ENCODE measurements around the gene NPNT.

The NPNT gene

DNA sequence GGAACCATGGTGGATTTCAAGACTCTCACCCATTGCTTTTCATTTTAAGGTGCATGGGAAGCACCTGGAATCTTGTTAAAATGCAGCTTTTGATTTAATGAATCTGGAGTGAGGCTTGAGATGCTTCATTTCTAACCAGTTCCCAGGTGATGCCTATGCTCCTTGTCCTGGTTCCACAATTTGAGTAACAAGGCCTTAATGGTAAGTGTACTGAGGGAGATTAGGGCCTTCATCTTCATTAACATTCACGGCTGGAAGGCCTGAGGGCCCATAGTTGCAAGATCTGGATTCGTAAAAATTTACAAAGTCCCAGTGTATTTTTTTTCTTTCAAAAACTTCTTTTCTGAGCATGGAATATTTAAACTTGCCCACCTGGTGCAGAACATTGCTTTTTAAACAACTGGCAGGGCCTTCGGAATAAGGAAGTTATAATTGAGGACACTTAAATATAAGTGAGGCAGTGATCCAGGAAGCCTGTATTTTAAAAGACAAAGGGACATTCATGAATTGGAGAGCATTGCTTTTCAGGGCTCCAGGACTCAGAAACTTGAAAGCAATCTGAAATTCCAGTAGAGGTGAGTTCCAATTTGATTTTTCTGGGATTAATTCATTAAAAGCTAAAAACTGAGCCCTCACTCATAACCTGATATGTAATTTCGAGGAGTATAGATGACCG, 77.8 kb downstream of the NPNT start:
- no peak for DNase-seq

DNA sequence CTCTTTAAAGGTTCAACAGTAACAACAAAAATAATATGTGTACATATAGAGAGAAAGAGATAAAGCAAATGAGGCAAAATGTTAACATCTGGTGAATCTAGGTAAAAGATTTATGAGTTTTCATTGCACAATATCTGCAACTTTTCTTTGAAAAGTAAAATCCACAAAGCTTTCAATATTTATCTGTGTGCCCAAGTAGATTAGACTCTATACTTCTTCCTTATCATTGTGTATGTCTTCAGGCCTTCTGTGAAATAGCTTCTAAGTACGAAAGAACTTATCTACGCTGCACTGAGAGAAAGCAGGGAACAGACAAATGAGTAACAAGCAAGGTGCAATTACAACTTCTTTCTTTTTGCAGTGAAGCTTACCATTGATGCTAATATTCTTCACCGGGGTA, 81.6 kb downstream of the NPNT start:
- no peak for DNase-seq

DNA sequence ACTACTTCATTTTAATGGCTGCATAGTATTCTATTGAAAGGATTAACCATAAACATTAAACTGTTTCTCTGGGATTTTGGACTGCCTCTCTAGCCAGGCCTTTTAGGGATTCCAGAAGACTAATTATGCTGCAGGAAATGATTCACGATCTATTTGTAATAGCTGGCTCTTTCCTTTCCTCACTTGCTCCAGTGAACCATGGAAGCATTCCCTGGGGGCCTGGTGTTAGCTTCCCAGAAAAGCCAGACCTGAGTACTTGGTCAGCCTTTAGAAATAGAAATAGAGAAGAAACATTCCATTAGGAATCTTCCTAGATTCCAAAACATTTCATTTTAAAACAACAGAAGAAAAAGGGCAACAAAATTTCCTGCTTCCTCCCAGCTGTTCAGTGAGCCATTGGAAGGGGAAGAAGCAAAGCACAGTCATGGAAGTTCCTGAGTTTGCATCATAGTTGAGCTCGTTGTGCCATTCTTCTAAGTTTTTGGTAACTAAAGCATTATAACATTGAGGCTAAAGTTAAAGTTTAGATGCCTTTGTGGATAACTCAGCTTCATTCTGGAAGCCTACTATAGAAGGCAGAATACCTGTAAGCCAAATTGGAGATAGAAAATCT, 83.5 kb downstream of the NPNT start:
- no peak for DNase-seq

DNA sequence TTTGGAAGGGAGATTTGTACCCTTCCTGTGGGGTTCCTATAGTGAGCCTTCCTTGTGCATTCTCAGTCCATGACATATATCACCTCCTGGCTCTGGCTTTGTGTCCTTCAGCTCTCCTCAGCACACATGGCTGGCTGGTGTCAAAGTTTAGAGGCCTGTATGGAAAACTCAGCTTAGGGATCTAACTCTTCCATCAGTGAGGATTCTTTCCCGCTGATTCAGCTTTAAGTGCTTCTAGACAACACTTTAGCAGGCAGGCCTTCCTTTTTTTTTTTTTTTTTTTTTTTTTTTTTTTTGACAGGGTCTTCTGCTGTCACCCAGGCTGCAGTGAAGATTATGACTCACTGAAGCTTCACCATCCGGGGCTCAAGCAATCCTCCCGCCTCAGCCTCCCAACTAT, 84.2 kb downstream of the NPNT start:
- DNase-seq: no peak

DNA sequence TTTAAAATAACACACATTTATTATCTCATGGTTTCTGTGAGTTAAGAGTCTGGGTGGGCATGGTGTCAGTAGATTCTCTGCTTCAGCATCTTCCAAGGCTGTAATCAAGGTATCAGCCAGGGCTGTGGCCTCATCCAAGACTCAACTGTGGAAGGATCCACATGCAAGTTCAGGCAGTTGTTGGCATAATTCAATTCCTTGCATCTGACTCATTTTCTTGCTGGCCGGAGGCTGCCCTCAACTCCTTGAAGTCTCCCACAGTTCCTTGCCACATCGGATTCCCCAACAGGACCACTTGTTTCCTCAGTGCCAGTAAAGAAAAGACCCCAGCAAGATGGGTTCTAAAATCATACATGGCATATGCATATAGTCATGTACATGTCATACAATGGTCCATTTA, 93.4 kb downstream of the NPNT start:
- DNase-seq: no peak

GRCh38 chr4:105989485-105990242, 94.4 kb downstream of the NPNT start:
- no peak for DNase-seq

DNA sequence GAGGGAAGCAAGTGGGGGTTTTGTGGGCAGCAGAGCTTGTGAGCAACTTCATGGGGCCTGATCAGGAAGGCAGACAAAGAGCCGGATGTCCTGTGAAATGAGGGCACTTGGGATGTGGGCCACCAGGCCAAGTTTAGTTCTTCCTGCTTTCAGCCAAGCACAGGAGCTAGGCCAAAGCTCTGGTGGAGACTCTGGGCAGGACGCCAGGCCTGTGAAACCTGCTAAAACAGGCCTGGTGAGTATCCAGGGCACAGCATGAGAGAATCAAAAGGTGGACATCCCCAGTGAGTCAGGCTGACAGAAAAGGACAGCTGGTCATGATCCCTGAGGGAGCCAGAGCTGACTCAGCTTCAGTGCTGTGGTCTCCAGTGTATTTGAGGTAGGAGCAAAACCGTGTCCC, 95.7 kb downstream of the NPNT start:
- DNase-seq: no peak

DNA sequence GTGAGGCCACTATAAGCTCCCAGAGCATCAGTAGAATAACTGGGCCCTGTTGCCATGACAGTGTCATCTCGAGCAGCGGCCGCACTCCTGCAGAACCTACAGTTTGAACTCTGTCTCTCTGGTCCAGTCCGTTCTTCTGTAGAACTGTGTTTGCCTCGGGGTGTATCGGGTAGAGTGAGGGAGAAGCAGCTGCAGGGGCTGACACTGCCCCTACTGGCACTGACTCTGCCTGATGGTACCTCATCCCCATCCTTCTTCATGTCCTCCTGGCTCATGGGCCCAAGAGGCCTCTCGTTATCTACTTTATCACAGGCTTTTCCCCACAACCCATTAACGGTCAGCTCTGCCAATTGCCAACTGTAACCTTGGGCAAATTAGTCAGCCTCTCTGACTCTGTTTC, 96.5 kb downstream of the NPNT start:
- no peak for DNase-seq

DNA sequence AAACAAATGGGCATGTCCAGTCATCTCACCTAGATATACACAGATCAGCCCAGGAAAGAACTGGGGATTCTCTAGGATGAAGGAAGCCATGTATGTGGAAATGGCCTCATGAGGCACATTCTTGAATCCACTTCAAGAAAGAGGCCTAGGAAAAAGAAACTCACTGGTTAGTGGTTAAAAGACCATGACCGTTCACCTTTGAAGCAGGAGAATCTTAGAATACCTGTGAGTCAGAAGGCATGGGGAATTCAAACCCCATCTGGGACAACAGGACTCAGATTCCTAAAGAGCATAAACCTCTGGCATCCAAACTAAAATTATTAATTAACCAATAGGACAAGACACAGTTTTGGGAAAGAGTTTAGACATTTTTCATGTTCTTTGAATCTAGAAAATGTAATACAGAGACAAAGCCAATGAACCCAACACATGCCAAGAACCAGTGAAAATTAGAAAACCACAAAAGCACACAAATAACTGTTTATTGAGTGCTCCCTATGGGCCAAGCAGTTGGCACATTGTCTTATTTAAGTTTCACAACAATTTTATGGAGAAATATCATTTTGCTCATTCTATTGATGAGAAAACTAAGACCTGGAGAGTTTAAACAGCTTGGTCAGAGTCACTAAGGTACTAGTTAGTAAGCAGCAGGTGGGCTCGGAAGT, 97.5 kb downstream of the NPNT start:
- DNase-seq: no peak

- DNase-seq: no peak
These were observed 98.8 kb downstream of the NPNT start for GRCh38 chr4:105994061-105994460.

- DNase-seq: no peak
These were observed 99.7 kb downstream of the NPNT start for GRCh38 chr4:105994841-105995501.

GRCh38 chr4:105996845-105997244, 101.6 kb downstream of the NPNT start:
- DNase-seq: no peak

- no peak for DNase-seq
These were observed 103.1 kb downstream of the NPNT start for GRCh38 chr4:105998171-105999063.

GRCh38 chr4:106002994-106003393, 107.7 kb downstream of the NPNT start:
- DNase-seq: no peak

DNA sequence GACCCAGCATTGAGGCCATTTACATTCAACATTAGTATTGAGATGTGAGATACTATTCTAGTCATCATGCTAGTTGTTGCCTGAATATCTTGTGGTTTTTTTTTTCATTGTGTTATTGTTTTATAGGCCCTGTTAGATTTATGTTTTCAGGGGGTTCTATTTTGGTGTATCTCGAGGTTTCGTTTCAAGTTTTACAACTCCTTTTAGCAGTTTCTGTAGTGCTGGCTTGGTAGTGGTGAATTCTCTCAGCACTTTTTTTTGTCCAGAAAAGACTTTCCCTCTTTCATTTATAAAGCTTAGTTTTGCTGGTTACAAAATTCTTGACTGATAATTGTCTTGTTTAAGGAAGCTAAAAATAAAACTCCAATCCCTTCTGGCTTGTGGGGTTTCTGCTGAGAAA, 115.5 kb downstream of the NPNT start:
- DNase-seq: no peak

DNA sequence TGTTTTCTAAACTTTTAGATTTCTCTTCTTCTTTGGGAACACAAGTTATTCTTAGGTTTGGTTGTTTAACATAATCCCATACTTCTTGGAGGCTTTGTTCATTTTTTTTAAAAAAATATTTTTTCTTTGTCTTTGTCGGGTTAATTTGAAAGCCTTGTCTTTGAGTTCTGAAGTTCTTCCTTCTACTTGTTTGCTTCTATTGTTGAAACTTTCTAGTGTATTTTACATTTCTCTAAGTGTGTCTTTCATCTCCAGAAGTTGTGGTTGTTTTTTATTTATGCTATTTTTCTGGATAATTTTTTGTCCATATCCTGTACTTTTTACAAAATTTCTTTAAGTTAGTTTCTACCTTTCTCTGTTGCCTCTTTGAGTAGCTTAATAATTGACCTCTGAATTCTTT, 116.1 kb downstream of the NPNT start:
- DNase-seq: no peak

DNA sequence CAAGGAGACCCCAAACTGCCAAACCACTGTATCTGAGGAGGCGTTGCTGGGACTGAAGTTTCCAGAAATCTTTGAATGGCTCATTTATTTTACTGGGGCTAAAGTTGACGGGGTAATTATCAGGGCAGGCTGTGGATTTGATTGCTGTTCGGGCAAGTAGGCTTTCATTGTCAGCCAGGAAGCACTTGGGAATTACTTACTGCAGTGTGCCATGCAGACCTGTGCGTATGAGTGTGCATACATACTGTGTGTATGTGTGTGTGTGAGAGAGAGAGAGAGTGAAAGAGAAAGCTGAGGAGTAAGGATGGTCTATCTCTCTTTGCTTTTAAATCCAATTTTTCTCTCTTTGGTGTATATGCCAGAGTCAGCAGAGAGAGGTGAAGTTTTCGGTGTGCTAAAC, 122.7 kb downstream of the NPNT start:
- DNase-seq: no peak

DNA sequence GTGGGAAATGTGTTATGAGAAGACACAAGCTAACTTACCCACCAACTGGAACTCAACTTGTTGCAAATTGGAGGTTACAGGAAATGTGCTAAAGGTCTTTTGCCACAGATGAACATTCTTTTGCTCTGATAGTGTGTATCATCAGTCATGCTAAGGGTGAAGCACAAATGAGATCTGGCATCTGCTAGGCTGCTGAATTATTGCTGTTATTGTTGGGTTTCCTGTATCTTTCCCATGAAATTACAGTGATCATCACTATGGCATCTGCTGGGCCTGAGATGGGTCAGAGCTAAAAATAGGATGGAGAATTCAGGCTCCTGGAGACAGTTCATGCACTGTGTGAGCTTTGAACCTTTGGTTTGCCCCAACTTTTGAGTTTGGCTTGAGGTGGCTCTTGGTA, 124.5 kb downstream of the NPNT start:
- no peak for DNase-seq
